Body of pancreas (tissue), 4 donors: ENCODE results near the gene C2CD4D.

Experiments used
- POLR2A ChIP-seq, 3 donors: fragments of 450-650 bp; IDR thresholded peaks; one replicate each; pipeline ENCODE4 v1.6.1; 2016; ENCODE audit warnings: antibody characterized with exemption in 3 of 3, mild to moderate bottlenecking in 2 of 3
- TF ChIP-seq, protein P1 (sequence below), 7 experiments: fragments of 450-650 bp in 4 of 7; fragments of 200-600 bp in 3 of 7; sonication (generic) in 3 of 7; IDR thresholded peaks; one replicate each; pipeline ENCODE4 v1.5.1; 2016 to 2019; ENCODE audit warnings: antibody characterized with exemption in 7 of 7

DNA sequence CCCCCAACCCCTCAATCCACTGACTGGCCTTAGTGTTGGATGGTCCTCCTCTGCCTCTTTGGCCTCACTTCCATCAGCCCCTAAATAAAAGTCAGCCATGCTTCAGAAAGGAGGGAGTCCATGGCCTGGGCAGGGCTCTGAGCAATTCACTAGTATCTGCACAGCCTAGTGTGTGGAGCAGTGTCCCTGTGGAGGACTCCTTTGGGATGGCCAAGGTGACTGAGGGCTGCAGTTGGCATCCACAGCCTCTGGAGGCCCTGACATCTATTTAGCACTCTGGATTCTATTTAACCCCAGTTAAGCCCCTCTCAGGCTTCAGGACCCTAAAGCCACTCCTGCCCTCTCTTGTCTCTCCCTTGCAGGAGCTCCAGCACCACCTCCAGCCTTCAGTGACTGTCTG, 10.3 kb upstream of the C2CD4D start:
- TF ChIP-seq, protein P1, sequence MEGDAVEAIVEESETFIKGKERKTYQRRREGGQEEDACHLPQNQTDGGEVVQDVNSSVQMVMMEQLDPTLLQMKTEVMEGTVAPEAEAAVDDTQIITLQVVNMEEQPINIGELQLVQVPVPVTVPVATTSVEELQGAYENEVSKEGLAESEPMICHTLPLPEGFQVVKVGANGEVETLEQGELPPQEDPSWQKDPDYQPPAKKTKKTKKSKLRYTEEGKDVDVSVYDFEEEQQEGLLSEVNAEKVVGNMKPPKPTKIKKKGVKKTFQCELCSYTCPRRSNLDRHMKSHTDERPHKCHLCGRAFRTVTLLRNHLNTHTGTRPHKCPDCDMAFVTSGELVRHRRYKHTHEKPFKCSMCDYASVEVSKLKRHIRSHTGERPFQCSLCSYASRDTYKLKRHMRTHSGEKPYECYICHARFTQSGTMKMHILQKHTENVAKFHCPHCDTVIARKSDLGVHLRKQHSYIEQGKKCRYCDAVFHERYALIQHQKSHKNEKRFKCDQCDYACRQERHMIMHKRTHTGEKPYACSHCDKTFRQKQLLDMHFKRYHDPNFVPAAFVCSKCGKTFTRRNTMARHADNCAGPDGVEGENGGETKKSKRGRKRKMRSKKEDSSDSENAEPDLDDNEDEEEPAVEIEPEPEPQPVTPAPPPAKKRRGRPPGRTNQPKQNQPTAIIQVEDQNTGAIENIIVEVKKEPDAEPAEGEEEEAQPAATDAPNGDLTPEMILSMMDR (IDR thresholded peaks at IDR 0.05), result no peak
- TF ChIP-seq POLR2A (IDR thresholded peaks at IDR 0.05), result no peak
